ENCODE results near the gene GJD4. TPM values are rescaled to one million over a fixed set of nuclear protein-coding genes. Genes with fewer than 3 reads are reported as not detected.

The GJD4 gene
- total RNA-seq, 1 experiment from 2014 or later: not detected

DNA sequence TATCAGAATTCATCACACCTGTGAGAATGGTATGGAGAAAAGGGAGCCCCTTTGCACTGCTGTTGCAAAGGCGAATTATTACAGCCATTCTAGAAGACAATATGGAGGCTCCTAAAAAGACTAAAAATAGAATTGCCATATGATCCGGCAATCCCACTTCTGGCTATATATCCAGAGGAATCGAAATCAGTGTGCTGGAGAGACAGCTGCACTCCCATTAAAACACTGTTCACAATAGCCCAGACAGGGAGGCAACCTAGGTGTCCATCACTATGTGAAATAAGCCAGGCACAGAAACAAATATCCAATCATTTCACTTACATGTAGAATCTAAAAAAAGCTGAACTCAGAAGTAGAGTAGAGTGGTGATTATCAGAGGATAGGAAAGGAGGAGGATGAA, 26.0 kb upstream of the GJD4 start:
- POLR2A ChIA-PET (ENCODE audit: unreplicated experiment): no interaction called here
- no TSS peak for BruUV-seq (replicated peaks)
- no peak for DNase-seq
- Histone ChIP-seq H4K20me1 (ENCODE audit: insufficient read depth) (no peaks in the 10 kb centered on the region), H3K4me1 (replicated peaks; ENCODE audit: insufficient read depth) (no peaks in the 10 kb centered on the region), H3K79me2 (ENCODE audit: low read depth) (no peaks in the 10 kb centered on the region), H3K36me3 (ENCODE audit: low read depth) (no peaks in the 10 kb centered on the region), H3F3A (ENCODE audit: insufficient read depth, low read depth) (no peaks in the 10 kb centered on the region), H3K9me3 (ENCODE audit: insufficient read depth, low read depth) (no peaks in the 10 kb centered on the region), H3K4me2 (no peak overlapping the region), H3K27ac (no peak overlapping the region), H3K27me3 (ENCODE audit: insufficient read depth, low read depth) (no peaks in the 10 kb centered on the region), H3K9me2 (ENCODE audit: insufficient read depth) (no peaks in the 10 kb centered on the region), H3K4me3 (no peak overlapping the region), H2AFZ (no peak overlapping the region)
- intact Hi-C loops (cut with micrococcal nuclease; ENCODE audit: unreplicated experiment): no loop called here
- CTCF ChIA-PET: no interaction called here
- TF ChIP-seq, protein P1, sequence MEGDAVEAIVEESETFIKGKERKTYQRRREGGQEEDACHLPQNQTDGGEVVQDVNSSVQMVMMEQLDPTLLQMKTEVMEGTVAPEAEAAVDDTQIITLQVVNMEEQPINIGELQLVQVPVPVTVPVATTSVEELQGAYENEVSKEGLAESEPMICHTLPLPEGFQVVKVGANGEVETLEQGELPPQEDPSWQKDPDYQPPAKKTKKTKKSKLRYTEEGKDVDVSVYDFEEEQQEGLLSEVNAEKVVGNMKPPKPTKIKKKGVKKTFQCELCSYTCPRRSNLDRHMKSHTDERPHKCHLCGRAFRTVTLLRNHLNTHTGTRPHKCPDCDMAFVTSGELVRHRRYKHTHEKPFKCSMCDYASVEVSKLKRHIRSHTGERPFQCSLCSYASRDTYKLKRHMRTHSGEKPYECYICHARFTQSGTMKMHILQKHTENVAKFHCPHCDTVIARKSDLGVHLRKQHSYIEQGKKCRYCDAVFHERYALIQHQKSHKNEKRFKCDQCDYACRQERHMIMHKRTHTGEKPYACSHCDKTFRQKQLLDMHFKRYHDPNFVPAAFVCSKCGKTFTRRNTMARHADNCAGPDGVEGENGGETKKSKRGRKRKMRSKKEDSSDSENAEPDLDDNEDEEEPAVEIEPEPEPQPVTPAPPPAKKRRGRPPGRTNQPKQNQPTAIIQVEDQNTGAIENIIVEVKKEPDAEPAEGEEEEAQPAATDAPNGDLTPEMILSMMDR (conservative IDR thresholded peaks at IDR 0.05): no peak
- TF ChIP-seq EZH2 (IDR thresholded peaks at IDR 0.05; ENCODE audit: low read depth): no peak

DNA sequence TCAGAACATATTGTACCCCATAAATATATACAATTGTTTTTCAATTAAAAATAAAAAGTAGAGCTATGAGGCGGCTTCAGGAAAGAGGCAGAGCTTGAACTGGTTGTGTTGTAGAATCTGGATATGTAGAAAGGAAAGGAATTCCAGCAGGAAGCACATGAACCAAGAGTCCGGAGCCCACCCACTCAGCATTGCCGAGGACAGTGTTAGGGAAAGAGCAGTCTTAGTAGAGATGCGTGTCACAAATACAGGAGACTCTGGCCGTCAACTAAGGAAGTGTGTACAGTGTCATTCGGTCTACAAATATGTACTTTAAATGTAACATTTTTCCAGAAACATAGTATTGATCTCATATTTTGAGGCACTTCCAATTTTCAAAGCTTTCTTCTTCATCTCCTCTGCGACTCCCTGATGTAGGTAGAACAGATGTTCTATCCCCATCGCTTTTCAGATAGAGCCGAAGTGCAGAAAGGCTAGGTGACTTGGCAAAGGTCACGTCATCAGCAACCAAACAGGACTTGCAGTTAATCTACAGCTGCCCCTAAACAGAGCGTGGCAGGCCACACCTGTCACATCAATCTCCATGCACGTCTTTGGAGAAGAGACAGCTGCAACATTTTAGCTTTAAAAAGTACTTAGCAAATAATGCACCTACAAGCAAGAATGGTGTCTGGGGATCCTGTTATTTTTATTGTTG, 25.3 kb upstream of the GJD4 start:
- intact Hi-C loops (cut with micrococcal nuclease; ENCODE audit: unreplicated experiment): no loop called here
- Histone ChIP-seq H3K4me3 (no peak overlapping the region), H3K9me2 (ENCODE audit: insufficient read depth) (no peaks in the 10 kb centered on the region), H3K4me1 (replicated peaks; ENCODE audit: insufficient read depth) (no peaks in the 10 kb centered on the region), H2AFZ (no peak overlapping the region), H3K9me3 (ENCODE audit: insufficient read depth, low read depth) (no peaks in the 10 kb centered on the region), H3F3A (ENCODE audit: insufficient read depth, low read depth) (no peaks in the 10 kb centered on the region), H3K27me3 (ENCODE audit: insufficient read depth, low read depth) (no peaks in the 10 kb centered on the region), H3K79me2 (ENCODE audit: low read depth) (no peaks in the 10 kb centered on the region), H3K4me2 (no peak overlapping the region), H3K27ac (no peak overlapping the region), H4K20me1 (ENCODE audit: insufficient read depth) (no peaks in the 10 kb centered on the region), H3K36me3 (ENCODE audit: low read depth) (no peaks in the 10 kb centered on the region)
- DNase-seq: no peak
- BruUV-seq (replicated peaks): no TSS peak
- TF ChIP-seq, protein P1 (conservative IDR thresholded peaks at IDR 0.05): no peak
- no peak for TF ChIP-seq EZH2 (IDR thresholded peaks at IDR 0.05; ENCODE audit: low read depth)
- POLR2A ChIA-PET (ENCODE audit: unreplicated experiment): interaction anchor here (0.6 kb wide), 1 partner anchor 132 kb away, joined by 3 read pairs; no protein-coding TSS in a partner anchor
- CTCF ChIA-PET: interaction anchor here (0.6 kb wide), 1 partner anchor 14 kb away, joined by 3 read pairs; no protein-coding TSS in a partner anchor

DNA sequence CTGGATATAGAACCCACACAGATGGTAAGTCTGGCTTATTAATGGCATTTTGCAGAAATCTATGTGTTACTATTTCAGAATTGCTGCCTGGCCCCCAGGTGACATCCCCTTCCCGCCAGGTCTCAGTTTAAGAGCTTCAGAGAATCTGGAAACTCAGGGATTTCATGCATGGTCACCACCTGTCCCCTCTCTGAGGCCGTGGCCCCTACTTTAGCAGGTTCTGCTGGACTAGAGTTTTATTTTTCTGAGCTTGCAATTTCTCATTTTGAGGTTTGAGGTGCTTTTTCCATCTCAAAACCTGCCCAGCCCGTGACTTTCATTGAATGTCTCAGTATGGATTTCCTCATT, 24.7 kb upstream of the GJD4 start:
- ChIA-PET POLR2A (ENCODE audit: unreplicated experiment) (interaction anchor here (0.6 kb wide), 1 partner anchor 132 kb away, joined by 3 read pairs; no protein-coding TSS in a partner anchor), CTCF (interaction anchor here (0.6 kb wide), 1 partner anchor 14 kb away, joined by 3 read pairs; no protein-coding TSS in a partner anchor)
- H3K36me3 ChIP-seq (ENCODE audit: low read depth): no peaks in the 10 kb centered on the region
- H4K20me1 ChIP-seq (ENCODE audit: insufficient read depth): no peaks in the 10 kb centered on the region
- no peaks in the 10 kb centered on the region for H3K79me2 ChIP-seq (ENCODE audit: low read depth)
- no peak overlapping the region for H2AFZ ChIP-seq
- TF ChIP-seq, protein P1 (conservative IDR thresholded peaks at IDR 0.05): no peak
- TF ChIP-seq EZH2 (IDR thresholded peaks at IDR 0.05; ENCODE audit: low read depth): no peak
- no peaks in the 10 kb centered on the region for H3K9me3 ChIP-seq (ENCODE audit: insufficient read depth, low read depth)
- intact Hi-C loops (cut with micrococcal nuclease; ENCODE audit: unreplicated experiment): no loop called here
- DNase-seq: no peak
- H3K4me2 ChIP-seq: no peak overlapping the region
- no TSS peak for BruUV-seq (replicated peaks)
- no peaks in the 10 kb centered on the region for H3K9me2 ChIP-seq (ENCODE audit: insufficient read depth)
- no peak overlapping the region for H3K27ac ChIP-seq
- no peak overlapping the region for H3K4me3 ChIP-seq
- H3K4me1 ChIP-seq (replicated peaks; ENCODE audit: insufficient read depth): no peaks in the 10 kb centered on the region
- H3K27me3 ChIP-seq (ENCODE audit: insufficient read depth, low read depth): no peaks in the 10 kb centered on the region
- no peaks in the 10 kb centered on the region for H3F3A ChIP-seq (ENCODE audit: insufficient read depth, low read depth)

Data from PC-9 (cell line).